Esophagus (tissue), 2 donors: ENCODE results near the gene OR2J1. TPM values are rescaled to one million over a fixed set of nuclear protein-coding genes. Genes with fewer than 3 reads are reported as not detected.
"Not testable (repeated sequence)": the region's sequence is repeated elsewhere in the genome, so short reads cannot be mapped to it uniquely, and the experiment has no call there.

ENCODE experiments used
- H3K27ac ChIP-seq, 2 donors: one replicate each; pipeline ENCODE4 v1.5.1; 2013; ENCODE audit warnings: low read depth in 2 of 2, mild to moderate bottlenecking in 2 of 2, inconsistent platforms in 1 of 2, low read length in 1 of 2, moderate library complexity in 1 of 2
- H3K27me3 ChIP-seq, 2 donors: one replicate each; pipeline ENCODE4 v1.6.1; 2013; ENCODE audit warnings: low read length in 2 of 2, control low read depth in 1 of 2, mild to moderate bottlenecking in 1 of 2; ENCODE audit not compliant: insufficient read depth in 2 of 2, control insufficient read depth in 1 of 2
- H3K36me3 ChIP-seq, 2 donors: one replicate each; pipeline ENCODE4 v1.6.1; 2013; ENCODE audit warnings: low read length in 1 of 2; ENCODE audit not compliant: control insufficient read depth in 2 of 2, insufficient read depth in 2 of 2
- H3K4me1 ChIP-seq, 2 donors: one replicate each; pipeline ENCODE4 v1.6.1; 2013; ENCODE audit warnings: low read length in 1 of 2; ENCODE audit not compliant: control insufficient read depth in 2 of 2, insufficient read depth in 2 of 2
- H3K4me3 ChIP-seq, 2 donors: one replicate each; pipeline ENCODE4 v1.5.1; 2013; ENCODE audit warnings: low read length in 2 of 2, mild to moderate bottlenecking in 2 of 2, low read depth in 1 of 2, moderate library complexity in 1 of 2
- H3K9me3 ChIP-seq, 2 donors: one replicate each; pipeline ENCODE4 v1.6.1; 2013; ENCODE audit warnings: mild to moderate bottlenecking in 2 of 2, low read depth in 1 of 2, low read length in 1 of 2, moderate library complexity in 1 of 2; ENCODE audit not compliant: control insufficient read depth in 2 of 2, insufficient read depth in 1 of 2
- WGBS, 2 donors: extraction: QIAGEN DNeasy Blood & Tissue Kit; methylation state at CpG; one replicate each; pipeline ENCODE4 v1.1.7; 2013; 5-methylcytosine and 5-hydroxymethylcytosine counted together
- polyA plus RNA-seq, 2 donors: library from polyadenylated mRNA; stranded (reverse); fragments of 200-250 nt; gene quantifications; one replicate each; pipeline ENCODE4 v1.2.3, GENCODE V29; 2013
- donor health status: healthy with polysubstance abuse.
- donor health status: Bipolar disorder and iron deficiency.

The OR2J1 gene
- polyA plus RNA-seq, 2 donors: not detected

- H3K9me3 ChIP-seq: no peaks in the 10 kb centered on the region
- no peaks in the 10 kb centered on the region for H3K36me3 ChIP-seq
- no peak overlapping the region for H3K4me3 ChIP-seq
- H3K27ac ChIP-seq: no peak overlapping the region
- 72 to 79% methylated on average over 7 of the region's 7 CpGs for WGBS, 2 donors
- no peaks in the 10 kb centered on the region for H3K27me3 ChIP-seq
- no peaks in the 10 kb centered on the region for H3K4me1 ChIP-seq
These were observed 12.8 kb downstream of the OR2J1 start for GRCh38 chr6:29112135-29112534.

DNA sequence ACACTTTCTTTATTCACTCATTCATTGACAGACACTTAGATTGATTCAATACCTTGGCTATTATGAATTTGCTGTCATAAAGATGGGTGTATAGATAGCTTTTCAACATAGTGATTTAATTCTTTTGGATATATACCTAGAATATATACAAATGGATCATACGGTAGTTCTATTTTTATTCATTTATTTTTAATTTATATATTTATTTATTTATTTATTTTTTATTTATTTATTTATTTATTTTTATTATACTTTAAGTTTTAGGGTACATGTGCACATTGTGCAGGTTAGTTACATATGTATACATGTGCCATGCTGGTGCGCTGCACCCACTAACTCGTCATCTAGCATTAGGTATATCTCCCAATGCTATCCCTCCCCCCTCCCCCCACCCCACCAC lies 15.7 kb downstream of the OR2J1 start:
- not testable (repeated sequence) for H3K36me3 ChIP-seq, H3K27me3 ChIP-seq, H3K9me3 ChIP-seq, H3K27ac ChIP-seq, H3K4me1 ChIP-seq, H3K4me3 ChIP-seq
- 88 to 95% methylated on average over 1 of the region's 3 CpGs for WGBS, 2 donors

- Histone ChIP-seq H3K9me3 (peaks cover 0 to 2% of the 10 kb centered on the region in 2 donors), H3K27me3 (no peaks in the 10 kb centered on the region), H3K4me1 (no peaks in the 10 kb centered on the region), H3K27ac (no peak overlapping the region), H3K4me3 (no peak overlapping the region), H3K36me3 (no peaks in the 10 kb centered on the region)
- WGBS, 2 donors: 69 to 75% methylated on average over 15 of the region's 15 CpGs
These were observed 30.2 kb downstream of the OR2J1 start for GRCh38 chr6:29129326-29130012.

DNA sequence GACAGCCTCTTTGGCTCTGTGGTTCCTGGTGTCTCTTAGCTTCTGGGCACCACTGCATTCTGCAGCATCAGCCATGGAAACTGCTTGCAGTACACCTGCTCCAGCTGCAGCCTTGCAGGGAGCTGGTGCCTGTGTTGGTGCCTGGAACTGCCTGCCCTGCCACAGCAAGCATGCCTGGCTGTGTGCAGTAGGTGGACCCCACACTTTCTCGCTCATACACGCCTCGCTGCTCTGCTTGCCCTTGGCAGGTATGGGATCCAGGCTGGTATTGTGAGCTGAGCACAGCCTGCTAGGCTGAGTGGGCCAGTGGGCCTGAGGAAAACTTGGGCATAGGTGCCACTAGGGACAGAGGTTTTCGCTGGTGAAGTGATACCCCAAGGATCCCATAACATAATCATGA lies 31.4 kb downstream of the OR2J1 start:
- H3K4me1 ChIP-seq: no peaks in the 10 kb centered on the region
- no peak overlapping the region for H3K4me3 ChIP-seq
- no peak overlapping the region for H3K27ac ChIP-seq
- WGBS, 2 donors: 73 to 84% methylated on average over 4 of the region's 4 CpGs
- H3K9me3 ChIP-seq: peaks cover 0 to 2% of the 10 kb centered on the region in 2 donors
- H3K36me3 ChIP-seq: no peaks in the 10 kb centered on the region
- H3K27me3 ChIP-seq: no peaks in the 10 kb centered on the region

- WGBS, 2 donors: 66 to 78% methylated on average over 2 of the region's 2 CpGs
- Histone ChIP-seq H3K27ac (no peak overlapping the region), H3K4me3 (no peak overlapping the region), H3K4me1 (no peaks in the 10 kb centered on the region), H3K27me3 (no peaks in the 10 kb centered on the region), H3K9me3 (peaks cover 0 to 2% of the 10 kb centered on the region in 2 donors), H3K36me3 (no peaks in the 10 kb centered on the region)
These were observed 32.4 kb downstream of the OR2J1 start for GRCh38 chr6:29131691-29132090.

DNA sequence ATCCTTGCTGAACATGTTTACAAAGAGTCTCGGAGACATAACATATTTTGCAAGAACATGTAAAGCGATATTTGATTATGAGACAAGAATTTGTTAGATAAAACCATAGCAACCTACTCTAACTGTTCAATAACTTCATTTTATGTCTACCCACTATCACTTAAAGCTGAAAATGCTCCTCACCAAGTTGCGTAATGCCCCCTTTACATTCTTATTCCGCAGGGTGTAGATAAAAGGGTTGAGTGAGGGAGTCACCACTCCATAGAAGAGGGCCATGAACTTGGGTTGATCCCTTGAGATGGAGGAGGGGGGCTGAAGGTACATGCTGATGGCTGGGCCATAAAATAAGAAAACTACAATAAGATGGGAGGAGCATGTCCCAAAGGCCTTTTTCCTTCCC lies 38.4 kb downstream of the OR2J1 start:
- Histone ChIP-seq H3K27me3 (no peaks in the 10 kb centered on the region), H3K27ac (no peak overlapping the region), H3K36me3 (no peaks in the 10 kb centered on the region), H3K4me3 (no peak overlapping the region), H3K9me3 (no peaks in the 10 kb centered on the region), H3K4me1 (no peaks in the 10 kb centered on the region)
- 86% methylated on average over 4 of the region's 4 CpGs for WGBS, 2 donors

GRCh38 chr6:29141606-29142005 lies 42.3 kb downstream of the OR2J1 start:
- Histone ChIP-seq H3K36me3 (no peaks in the 10 kb centered on the region), H3K27ac (no peak overlapping the region), H3K4me1 (no peaks in the 10 kb centered on the region), H3K9me3 (no peaks in the 10 kb centered on the region), H3K4me3 (no peak overlapping the region), H3K27me3 (no peaks in the 10 kb centered on the region)
- 88 to 91% methylated on average over 1 of the region's 1 CpG for WGBS, 2 donors

- H3K27ac ChIP-seq: no peak overlapping the region
- no peaks in the 10 kb centered on the region for H3K36me3 ChIP-seq
These were observed 43.0 kb downstream of the OR2J1 start for GRCh38 chr6:29142309-29142708.

DNA sequence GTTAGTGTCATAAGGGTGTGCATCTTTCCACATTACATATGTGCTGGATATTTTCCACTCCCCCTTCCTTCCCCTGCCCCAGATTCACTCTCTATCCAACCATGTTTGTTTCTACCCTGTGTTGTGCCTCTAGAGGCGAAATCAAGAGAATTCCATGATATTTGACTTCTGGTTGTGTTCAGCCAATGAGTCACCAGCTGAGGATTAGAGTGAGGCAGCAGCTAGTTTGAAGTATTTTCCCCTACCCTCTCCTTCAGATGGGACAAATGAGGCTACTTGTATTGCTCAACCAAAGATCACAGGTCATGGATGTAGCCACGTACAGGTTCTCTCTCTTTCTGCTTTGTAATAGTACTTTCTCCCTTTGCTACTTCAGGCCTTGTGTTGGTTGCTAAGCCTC lies 46.9 kb downstream of the OR2J1 start:
- Histone ChIP-seq H3K4me1 (no peaks in the 10 kb centered on the region), H3K4me3 (no peak overlapping the region), H3K9me3 (no peaks in the 10 kb centered on the region), H3K36me3 (no peaks in the 10 kb centered on the region), H3K27ac (no peak overlapping the region), H3K27me3 (no peaks in the 10 kb centered on the region)
- WGBS, 2 donors: 57% methylated on average over 2 of the region's 2 CpGs

More at GRCh38 chr6:29142309-29142708, 43.0 kb downstream of the OR2J1 start:
- Histone ChIP-seq H3K9me3 (no peaks in the 10 kb centered on the region), H3K4me3 (no peak overlapping the region), H3K4me1 (no peaks in the 10 kb centered on the region), H3K27me3 (no peaks in the 10 kb centered on the region)

GRCh38 chr6:29147074-29147473 lies 47.8 kb downstream of the OR2J1 start:
- WGBS, 2 donors: 92 to 95% methylated on average over 3 of the region's 3 CpGs
- Histone ChIP-seq H3K36me3 (no peaks in the 10 kb centered on the region), H3K9me3 (no peaks in the 10 kb centered on the region), H3K27ac (no peak overlapping the region), H3K4me1 (no peaks in the 10 kb centered on the region), H3K4me3 (no peak overlapping the region), H3K27me3 (no peaks in the 10 kb centered on the region)
